HCT116 (cell line): ENCODE results near the gene STARD3. TPM values are rescaled to one million over a fixed set of nuclear protein-coding genes. Genes with fewer than 3 reads are reported as not detected.

Experiments used
- ATAC-seq: fragments of 200-7000 bp; cut with Tn5 transposase; 2 replicates; pipeline ENCODE4 v1.9.1; 2020; ENCODE audit warnings: mild to moderate bottlenecking, moderate library complexity
- BruUV-seq: library from RNA; stranded (reverse); fragments of 400-500 nt; replicated peaks from 2 replicates; lab custom pipeline; 2021; lab: Mats Ljungman, UMichigan
- CTCF ChIA-PET: fragments of 300-600 bp; sonication (Branson Sonifier 250); formaldehyde crosslinking; loops from one replicate; lab custom pipeline; 2021; ENCODE audit warnings: antibody characterized with exemption; lab: Charles Lee
- POLR2A ChIA-PET: fragments of 300-600, 350-600 bp; sonication (Branson Sonifier 250); formaldehyde crosslinking; loops from one replicate; lab custom pipeline; 2021; ENCODE audit warnings: antibody characterized with exemption; lab: Charles Lee
- RAD21 ChIA-PET, 2 experiments: fragments of 300-600 bp; sonication (Branson Sonifier 250); formaldehyde crosslinking; loops; one replicate each; lab custom pipeline; 2023; ENCODE audit warnings: low total read pairs in 2 of 2; ENCODE audit not compliant: uncharacterized antibody in 2 of 2, unreplicated experiment in 2 of 2, low non-redundant PET in 1 of 2; lab: Charles Lee
- DNase-seq: peaks from one replicate; pipeline ENCODE4 v3.0.0-alpha.2; 2010; ENCODE audit warnings: low read depth, low spot score
- H2AFZ ChIP-seq: fragments of 200-600 bp; shearing (Covaris generic), sonication (generic); 2 replicates; pipeline ENCODE4 v1.6.1; 2017; ENCODE audit warnings: low read depth, mixed run types, mixed read lengths, antibody characterized with exemption, low read length; ENCODE audit not compliant: poor library complexity, severe bottlenecking
- H3K27ac ChIP-seq: 2 replicates; pipeline ENCODE4 v1.5.1; 2012; ENCODE audit warnings: low read depth, low read length
- H3K27me3 ChIP-seq: fragments of 200-600 bp; sonication (generic); 2 replicates; pipeline ENCODE4 v1.6.1; 2016; ENCODE audit warnings: mixed run types, low read length, mixed read lengths; ENCODE audit not compliant: insufficient read depth
- H3K36me3 ChIP-seq, 2 experiments: fragments of 200-500 bp in 1 of 2; fragments of 200-600 bp in 1 of 2; sonication (Bioruptor generic) in 1 of 2; sonication (generic) in 1 of 2; 2 replicates each; pipeline versions ENCODE4 v1.5.1 to v1.6.1; 2014 to 2016; ENCODE audit warnings: low read length in 2 of 2, inconsistent platforms in 1 of 2, mixed read lengths in 1 of 2, mixed run types in 1 of 2; ENCODE audit not compliant: insufficient read depth in 2 of 2, control insufficient read depth in 1 of 2
- H3K4me1 ChIP-seq, 2 experiments: fragments of 200-600 bp in 1 of 2; sonication (generic) in 1 of 2; 2 replicates each; pipeline versions ENCODE4 v1.5.1 to v1.6.1; 2012 to 2017; ENCODE audit warnings: low read length in 2 of 2, inconsistent platforms in 1 of 2, mild to moderate bottlenecking in 1 of 2, mixed read lengths in 1 of 2, mixed run types in 1 of 2, moderate library complexity in 1 of 2; ENCODE audit not compliant: insufficient read depth in 2 of 2, control insufficient read depth in 1 of 2
- H3K4me2 ChIP-seq: fragments of 200-600 bp; sonication (generic); 2 replicates; pipeline ENCODE4 v1.6.1; 2017; ENCODE audit warnings: mixed run types, low read length, mixed read lengths
- H3K4me3 ChIP-seq, 2 experiments: fragments of 200-600 bp in 1 of 2; sonication (generic) in 1 of 2; replicated peaks in 1 of 2; 2 replicates each; pipeline ENCODE4 v1.5.1; 2011 to 2016; ENCODE audit warnings: low read length in 2 of 2, control low read depth in 1 of 2, low read depth in 1 of 2, mild to moderate bottlenecking in 1 of 2, mixed read lengths in 1 of 2, mixed run types in 1 of 2
- H3K79me2 ChIP-seq: fragments of 200-600 bp; sonication (generic); 2 replicates; pipeline ENCODE4 v1.6.1; 2017; ENCODE audit warnings: mild to moderate bottlenecking, mixed run types, low read length, moderate library complexity, mixed read lengths; ENCODE audit not compliant: insufficient read depth
- H3K9ac ChIP-seq: fragments of 200-600 bp; sonication (generic); 2 replicates; pipeline ENCODE4 v1.6.1; 2016; ENCODE audit warnings: low read length, mixed read lengths
- H3K9me2 ChIP-seq: fragments of 200-600 bp; sonication (generic), shearing (Covaris generic); 2 replicates; pipeline ENCODE4 v1.6.1; 2017; ENCODE audit warnings: mixed run types, mild to moderate bottlenecking, moderate library complexity; ENCODE audit not compliant: insufficient read depth
- H3K9me3 ChIP-seq, 2 experiments: fragments of 200-500 bp in 1 of 2; fragments of 200-600 bp in 1 of 2; sonication (Bioruptor generic) in 1 of 2; sonication (generic) in 1 of 2; 2 replicates each; pipeline ENCODE4 v1.6.1; 2014 to 2017; ENCODE audit warnings: low read length in 2 of 2, mixed read lengths in 2 of 2, inconsistent platforms in 1 of 2, low read depth in 1 of 2, mild to moderate bottlenecking in 1 of 2, mixed run types in 1 of 2, moderate library complexity in 1 of 2; ENCODE audit not compliant: control insufficient read depth in 1 of 2, insufficient read depth in 1 of 2
- H4K20me1 ChIP-seq: fragments of 200-600 bp; sonication (generic), shearing (Covaris generic); 2 replicates; pipeline ENCODE4 v1.6.1; 2017; ENCODE audit warnings: mixed run types, mild to moderate bottlenecking, moderate library complexity; ENCODE audit not compliant: insufficient read depth
- CBX3 ChIP-seq: IDR thresholded peaks from 2 replicates; pipeline ENCODE4 v1.6.1; 2012; ENCODE audit warnings: low read depth
- CEBPB ChIP-seq: IDR thresholded peaks from 2 replicates; pipeline ENCODE4 v1.6.1; 2012; ENCODE audit warnings: low read depth
- EGR1 ChIP-seq: IDR thresholded peaks from 2 replicates; pipeline ENCODE4 v1.6.1; 2012; ENCODE audit warnings: low read depth
- EZH2 ChIP-seq: fragments of 200-600 bp; sonication (generic); IDR thresholded peaks from 2 replicates; pipeline ENCODE4 v1.6.1; 2017; ENCODE audit warnings: antibody characterized with exemption, mixed run types
- EZH2phosphoT487 ChIP-seq: fragments of 200-600 bp; IDR thresholded peaks from 2 replicates; pipeline ENCODE4 v1.6.1; 2018; ENCODE audit warnings: antibody characterized with exemption, borderline replicate concordance
- FOSL1 ChIP-seq: IDR thresholded peaks from 2 replicates; pipeline ENCODE4 v1.6.1; 2012; ENCODE audit warnings: low read depth
- POLR2A ChIP-seq: IDR thresholded peaks from 2 replicates; pipeline ENCODE4 v1.7.0; 2011; ENCODE audit warnings: borderline replicate concordance; ENCODE audit not compliant: insufficient read depth, insufficient read length; ENCODE audit errors: extremely low read depth
- POLR2AphosphoS5 ChIP-seq: IDR thresholded peaks from 2 replicates; pipeline ENCODE4 v1.6.1; 2011; ENCODE audit warnings: mild to moderate bottlenecking, low read depth, low read length, moderate library complexity
- RAD21 ChIP-seq: IDR thresholded peaks from 2 replicates; pipeline ENCODE4 v1.6.1; 2012; ENCODE audit warnings: low read depth, mild to moderate bottlenecking
- SIN3A ChIP-seq: IDR thresholded peaks from 2 replicates; pipeline ENCODE4 v1.6.1; 2012; ENCODE audit warnings: low read depth
- SP1 ChIP-seq: IDR thresholded peaks from 2 replicates; pipeline ENCODE4 v1.6.1; 2012; ENCODE audit warnings: low read depth
- SRF ChIP-seq: IDR thresholded peaks from 2 replicates; pipeline ENCODE4 v1.6.1; 2012; ENCODE audit warnings: low read depth
- TCF7L2 ChIP-seq: IDR thresholded peaks from 2 replicates; pipeline ENCODE4 v1.7.0; 2011; ENCODE audit warnings: borderline replicate concordance, inconsistent platforms; ENCODE audit not compliant: insufficient read depth, insufficient read length; ENCODE audit errors: extremely low read depth
- YY1 ChIP-seq: IDR thresholded peaks from 2 replicates; pipeline ENCODE4 v1.6.1; 2011; ENCODE audit warnings: low read length, low read depth, moderate library complexity, mild to moderate bottlenecking; ENCODE audit not compliant: insufficient replicate concordance; ENCODE audit errors: extremely low read depth
- ZFX ChIP-seq: fragments of 450-650 bp; IDR thresholded peaks from 2 replicates; pipeline ENCODE4 v1.6.1; 2017
- intact Hi-C: fragments of 100-400 bp; cut with micrococcal nuclease; formaldehyde crosslinking; loops from 2 replicates; pipeline ENCODE4 v1.10.0; 2022
- total RNA-seq: library from RNA; stranded (reverse); gene quantifications from one replicate; pipeline ENCODE4 v1.2.1, GENCODE V29; 2021; ENCODE audit not compliant: unreplicated experiment
- TF ChIP-seq, protein P1 (sequence below): IDR thresholded peaks from 2 replicates; pipeline ENCODE4 v1.6.1; 2012
- TF ChIP-seq, protein P2 (sequence below): IDR thresholded peaks from 2 replicates; pipeline ENCODE4 v1.6.1; 2011; ENCODE audit warnings: mild to moderate bottlenecking, low read length, moderate library complexity; ENCODE audit not compliant: insufficient replicate concordance; ENCODE audit errors: extremely low read depth
- TF ChIP-seq, protein P3 (sequence below): IDR thresholded peaks from 2 replicates; pipeline ENCODE4 v1.6.1; 2012; ENCODE audit warnings: low read depth

STARD3 gene
- total RNA-seq, 1 experiment from 2014 or later, result 73.9 TPM

DNA sequence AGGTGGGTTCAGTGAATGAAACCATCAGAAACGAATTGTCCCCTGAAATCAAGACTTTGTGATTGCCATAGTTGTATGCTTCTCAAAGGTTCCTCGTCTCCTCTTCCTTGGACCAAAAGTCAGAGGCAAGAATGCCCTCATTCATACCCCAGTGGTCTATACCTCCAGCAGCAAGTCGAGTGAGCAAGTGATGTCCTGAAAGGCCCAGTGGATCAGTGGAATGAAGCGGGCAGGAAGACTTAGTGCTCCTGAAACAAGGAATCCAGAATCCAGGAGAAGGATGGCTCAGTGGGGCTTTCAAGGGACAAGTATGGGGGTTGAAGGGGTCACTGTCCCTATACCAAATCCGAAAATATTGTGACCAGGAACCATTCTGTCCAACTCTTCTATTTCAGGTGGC is 57.6 kb downstream of the STARD3 start:
- Histone ChIP-seq H3K9ac (no peak overlapping the region), H3K9me3 (no peaks in the 10 kb centered on the region), H3K79me2 (no peaks in the 10 kb centered on the region), H2AFZ (no peak overlapping the region), H3K36me3 (no peaks in the 10 kb centered on the region), H3K27ac (no peak overlapping the region), H3K4me2 (no peak overlapping the region), H3K27me3 (no peaks in the 10 kb centered on the region), H3K9me2 (no peaks in the 10 kb centered on the region), H3K4me3 (no peak overlapping the region), H3K4me1 (peaks cover 7 to 11% of the 10 kb centered on the region in 2 experiments; a peak in 3 of 4 replicates), H4K20me1 (no peaks in the 10 kb centered on the region)
- POLR2A ChIA-PET, result no interaction called here
- TF ChIP-seq, protein P1, sequence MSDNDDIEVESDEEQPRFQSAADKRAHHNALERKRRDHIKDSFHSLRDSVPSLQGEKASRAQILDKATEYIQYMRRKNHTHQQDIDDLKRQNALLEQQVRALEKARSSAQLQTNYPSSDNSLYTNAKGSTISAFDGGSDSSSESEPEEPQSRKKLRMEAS, result no peak
- TF ChIP-seq SIN3A (no peak), FOSL1 (no peak), POLR2AphosphoS5 (no peak), SRF (no peak), EGR1 (no peak), CEBPB (no peak), ZFX (no peak), POLR2A (no peak), SP1 (no peak), EZH2 (no peak), TCF7L2 (no peak), YY1 (no peak), EZH2phosphoT487 (no peak), CBX3 (no peak), RAD21 (no peak)
- TF ChIP-seq, protein P2, sequence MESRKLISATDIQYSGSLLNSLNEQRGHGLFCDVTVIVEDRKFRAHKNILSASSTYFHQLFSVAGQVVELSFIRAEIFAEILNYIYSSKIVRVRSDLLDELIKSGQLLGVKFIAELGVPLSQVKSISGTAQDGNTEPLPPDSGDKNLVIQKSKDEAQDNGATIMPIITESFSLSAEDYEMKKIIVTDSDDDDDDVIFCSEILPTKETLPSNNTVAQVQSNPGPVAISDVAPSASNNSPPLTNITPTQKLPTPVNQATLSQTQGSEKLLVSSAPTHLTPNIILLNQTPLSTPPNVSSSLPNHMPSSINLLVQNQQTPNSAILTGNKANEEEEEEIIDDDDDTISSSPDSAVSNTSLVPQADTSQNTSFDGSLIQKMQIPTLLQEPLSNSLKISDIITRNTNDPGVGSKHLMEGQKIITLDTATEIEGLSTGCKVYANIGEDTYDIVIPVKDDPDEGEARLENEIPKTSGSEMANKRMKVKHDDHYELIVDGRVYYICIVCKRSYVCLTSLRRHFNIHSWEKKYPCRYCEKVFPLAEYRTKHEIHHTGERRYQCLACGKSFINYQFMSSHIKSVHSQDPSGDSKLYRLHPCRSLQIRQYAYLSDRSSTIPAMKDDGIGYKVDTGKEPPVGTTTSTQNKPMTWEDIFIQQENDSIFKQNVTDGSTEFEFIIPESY, result no peak
- TF ChIP-seq, protein P3, sequence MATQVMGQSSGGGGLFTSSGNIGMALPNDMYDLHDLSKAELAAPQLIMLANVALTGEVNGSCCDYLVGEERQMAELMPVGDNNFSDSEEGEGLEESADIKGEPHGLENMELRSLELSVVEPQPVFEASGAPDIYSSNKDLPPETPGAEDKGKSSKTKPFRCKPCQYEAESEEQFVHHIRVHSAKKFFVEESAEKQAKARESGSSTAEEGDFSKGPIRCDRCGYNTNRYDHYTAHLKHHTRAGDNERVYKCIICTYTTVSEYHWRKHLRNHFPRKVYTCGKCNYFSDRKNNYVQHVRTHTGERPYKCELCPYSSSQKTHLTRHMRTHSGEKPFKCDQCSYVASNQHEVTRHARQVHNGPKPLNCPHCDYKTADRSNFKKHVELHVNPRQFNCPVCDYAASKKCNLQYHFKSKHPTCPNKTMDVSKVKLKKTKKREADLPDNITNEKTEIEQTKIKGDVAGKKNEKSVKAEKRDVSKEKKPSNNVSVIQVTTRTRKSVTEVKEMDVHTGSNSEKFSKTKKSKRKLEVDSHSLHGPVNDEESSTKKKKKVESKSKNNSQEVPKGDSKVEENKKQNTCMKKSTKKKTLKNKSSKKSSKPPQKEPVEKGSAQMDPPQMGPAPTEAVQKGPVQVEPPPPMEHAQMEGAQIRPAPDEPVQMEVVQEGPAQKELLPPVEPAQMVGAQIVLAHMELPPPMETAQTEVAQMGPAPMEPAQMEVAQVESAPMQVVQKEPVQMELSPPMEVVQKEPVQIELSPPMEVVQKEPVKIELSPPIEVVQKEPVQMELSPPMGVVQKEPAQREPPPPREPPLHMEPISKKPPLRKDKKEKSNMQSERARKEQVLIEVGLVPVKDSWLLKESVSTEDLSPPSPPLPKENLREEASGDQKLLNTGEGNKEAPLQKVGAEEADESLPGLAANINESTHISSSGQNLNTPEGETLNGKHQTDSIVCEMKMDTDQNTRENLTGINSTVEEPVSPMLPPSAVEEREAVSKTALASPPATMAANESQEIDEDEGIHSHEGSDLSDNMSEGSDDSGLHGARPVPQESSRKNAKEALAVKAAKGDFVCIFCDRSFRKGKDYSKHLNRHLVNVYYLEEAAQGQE, result no peak
- RAD21 ChIA-PET, result interaction anchor here in 1 of 2 experiments (0.5 kb wide), 1 partner anchor 251 kb away, joined by 3 read pairs; no protein-coding TSS in a partner anchor
- BruUV-seq, result no TSS peak
- CTCF ChIA-PET, result no interaction called here
- intact Hi-C loops, result no loop called here
- DNase-seq (no peak), ATAC-seq (no peak)
